H9 (cell line): ENCODE measurements around the gene KIAA1328. TPM values are rescaled to one million over a fixed set of nuclear protein-coding genes. Genes with fewer than 3 reads are reported as not detected.

Experiments
- DNase-seq: peaks from one replicate; pipeline ENCODE4 v3.0.0-alpha.2; 2017
- H2AFZ ChIP-seq: one replicate; pipeline ENCODE4 v1.6.1; 2013; ENCODE audit warnings: mild to moderate bottlenecking, low read length, control low read depth, moderate library complexity
- H2AK5ac ChIP-seq: 2 replicates; pipeline ENCODE4 v1.6.1; 2013; ENCODE audit warnings: low read length, control low read depth, mixed read lengths; ENCODE audit not compliant: insufficient read length
- H2BK120ac ChIP-seq: one replicate; pipeline ENCODE4 v1.6.1; 2013; ENCODE audit warnings: low read depth, mild to moderate bottlenecking, low read length, control low read depth, inconsistent platforms; ENCODE audit not compliant: poor library complexity, severe bottlenecking
- H2BK12ac ChIP-seq: 2 replicates; pipeline ENCODE4 v1.6.1; 2013; ENCODE audit warnings: low read length, control low read depth, mixed read lengths, low read depth; ENCODE audit not compliant: insufficient read length
- H2BK15ac ChIP-seq: 2 replicates; pipeline ENCODE4 v1.6.1; 2013; ENCODE audit warnings: low read depth, low read length, control low read depth
- H2BK20ac ChIP-seq: one replicate; pipeline ENCODE4 v1.6.1; 2013; ENCODE audit warnings: low read depth, mild to moderate bottlenecking, low read length, control low read depth, inconsistent platforms; ENCODE audit not compliant: poor library complexity, severe bottlenecking
- H2BK5ac ChIP-seq: 2 replicates; pipeline ENCODE4 v1.6.1; 2013; ENCODE audit warnings: low read length, control low read depth, mixed read lengths; ENCODE audit not compliant: insufficient read length
- H3K14ac ChIP-seq: 2 replicates; pipeline ENCODE4 v1.6.1; 2013; ENCODE audit warnings: low read length, control low read depth; ENCODE audit not compliant: insufficient read depth
- H3K18ac ChIP-seq: 2 replicates; pipeline ENCODE4 v1.6.1; 2013; ENCODE audit warnings: low read depth, mild to moderate bottlenecking, mixed read lengths, low read length, control low read depth; ENCODE audit not compliant: insufficient read length
- H3K23ac ChIP-seq: 2 replicates; pipeline ENCODE4 v1.6.1; 2013; ENCODE audit warnings: low read length, control low read depth, mixed read lengths, low read depth; ENCODE audit not compliant: insufficient read length
- H3K23me2 ChIP-seq: 2 replicates; pipeline ENCODE4 v1.6.1; 2013; ENCODE audit warnings: low read depth, mild to moderate bottlenecking, mixed read lengths, low read length, control low read depth; ENCODE audit not compliant: insufficient read length, poor library complexity, severe bottlenecking
- H3K27ac ChIP-seq: 2 replicates; pipeline ENCODE4 v1.5.1; 2013; ENCODE audit warnings: low read length, control low read depth, mixed read lengths, low read depth; ENCODE audit not compliant: insufficient read length
- H3K27me3 ChIP-seq: 2 replicates; pipeline ENCODE4 v1.6.1; 2013; ENCODE audit warnings: low read length, control low read depth, inconsistent platforms; ENCODE audit not compliant: insufficient read depth
- H3K4ac ChIP-seq: 2 replicates; pipeline ENCODE4 v1.6.1; 2013; ENCODE audit warnings: low read depth, mild to moderate bottlenecking, control low read depth, inconsistent platforms, low read length, moderate library complexity
- H3K4me1 ChIP-seq: 2 replicates; pipeline ENCODE4 v1.6.1; 2013; ENCODE audit warnings: low read length, control low read depth, inconsistent platforms; ENCODE audit not compliant: insufficient read depth
- H3K4me2 ChIP-seq: 2 replicates; pipeline ENCODE4 v1.6.1; 2013; ENCODE audit warnings: low read length, control low read depth, mixed read lengths; ENCODE audit not compliant: insufficient read length, insufficient read depth
- H3K56ac ChIP-seq: 2 replicates; pipeline ENCODE4 v1.6.1; 2013; ENCODE audit warnings: low read depth, mild to moderate bottlenecking, mixed read lengths, low read length, control low read depth; ENCODE audit not compliant: insufficient read length
- H3K79me1 ChIP-seq: 2 replicates; pipeline ENCODE4 v1.6.1; 2013; ENCODE audit warnings: low read depth, mild to moderate bottlenecking, moderate library complexity, low read length, control low read depth, inconsistent platforms; ENCODE audit not compliant: insufficient read depth, poor library complexity, severe bottlenecking
- H3K79me2 ChIP-seq: 2 replicates; pipeline ENCODE4 v1.6.1; 2013; ENCODE audit warnings: low read length, control low read depth, inconsistent platforms; ENCODE audit not compliant: insufficient read depth
- H3K9ac ChIP-seq: 2 replicates; pipeline ENCODE4 v1.6.1; 2013; ENCODE audit warnings: low read length, control low read depth, mixed read lengths; ENCODE audit not compliant: insufficient read length; ENCODE audit errors: extremely low read depth
- H3K9me3 ChIP-seq: one replicate; pipeline ENCODE4 v1.6.1; 2013; ENCODE audit warnings: low read depth, low read length, inconsistent platforms; ENCODE audit not compliant: control insufficient read depth
- H3T11ph ChIP-seq: one replicate; pipeline ENCODE4 v1.6.1; 2013; ENCODE audit warnings: mild to moderate bottlenecking, low read length, control low read depth, inconsistent platforms
- H4K20me1 ChIP-seq: one replicate; pipeline ENCODE4 v1.6.1; 2013; ENCODE audit not compliant: control insufficient read depth, insufficient read length, insufficient read depth
- H4K5ac ChIP-seq: 2 replicates; pipeline ENCODE4 v1.6.1; 2013; ENCODE audit warnings: low read depth, mild to moderate bottlenecking, mixed read lengths, low read length, control low read depth; ENCODE audit not compliant: insufficient read length
- H4K8ac ChIP-seq: replicated peaks from 2 replicates; pipeline ENCODE4 v1.6.1; 2013; ENCODE audit warnings: low read length, control low read depth, mixed read lengths, low read depth; ENCODE audit not compliant: insufficient read length
- H4K91ac ChIP-seq: 2 replicates; pipeline ENCODE4 v1.6.1; 2013; ENCODE audit warnings: low read depth, mild to moderate bottlenecking, moderate library complexity, mixed read lengths, low read length, control low read depth; ENCODE audit not compliant: insufficient read length
- H3K27ac Mint-ChIP-seq, 3 experiments: 2 replicates in 2 of 3; 3 replicates in 1 of 3; pipeline ENCODE4 v1.8.0; 2020 to 2021; ENCODE audit warnings: mixed read lengths in 3 of 3, mild to moderate bottlenecking in 1 of 3, moderate library complexity in 1 of 3
- H3K27me3 Mint-ChIP-seq: 2 replicates; pipeline ENCODE4 v1.8.0; 2021; ENCODE audit warnings: low read depth, mild to moderate bottlenecking, moderate library complexity, mixed read lengths
- H3K36me3 Mint-ChIP-seq, 3 experiments: 2 replicates in 2 of 3; 3 replicates in 1 of 3; pipeline ENCODE4 v1.8.0; 2020 to 2021; ENCODE audit warnings: low read depth in 3 of 3, mixed read lengths in 3 of 3; ENCODE audit not compliant: insufficient read depth in 1 of 3
- H3K4me1 Mint-ChIP-seq, 2 experiments: 2 replicates each; pipeline ENCODE4 v1.8.0; 2020; ENCODE audit warnings: mixed read lengths in 2 of 2
- H3K4me3 Mint-ChIP-seq, 2 experiments: 2 replicates in 1 of 2; 3 replicates in 1 of 2; pipeline ENCODE4 v1.8.0; 2020 to 2021; ENCODE audit warnings: mild to moderate bottlenecking in 2 of 2, mixed read lengths in 2 of 2, moderate library complexity in 1 of 2
- H3K9me3 Mint-ChIP-seq, 2 experiments: 2 replicates in 1 of 2; 3 replicates in 1 of 2; pipeline ENCODE4 v1.8.0; 2020; ENCODE audit warnings: mild to moderate bottlenecking in 2 of 2, mixed read lengths in 2 of 2, moderate library complexity in 1 of 2
- WGBS: extraction: QIAGEN DNeasy Blood & Tissue Kit; methylation state at CpG from one replicate; pipeline ENCODE4 v1.1.7; 2013; ENCODE audit warnings: missing lambda C conversion rate, low lambda C conversion rate, mixed read lengths; ENCODE audit not compliant: insufficient read length; ENCODE audit errors: extremely low coverage; 5-methylcytosine and 5-hydroxymethylcytosine counted together
- total RNA-seq: library from RNA; stranded (reverse); gene quantifications from 2 replicates; pipeline ENCODE4 v1.2.1, GENCODE V29; 2021
- TF ChIP-seq, protein P1 (sequence below): fragments of 200-600 bp; sonication (generic); conservative IDR thresholded peaks from 3 replicates; pipeline ENCODE4 v1.8.0; 2021; ENCODE audit warnings: antibody characterized with exemption, mild to moderate bottlenecking

The KIAA1328 gene
- total RNA-seq, 1 experiment from 2014 or later: 4.9 TPM

GRCh38 chr18:37144921-37145320 is 316.0 kb downstream of the KIAA1328 start:
- Histone ChIP-seq H3K9me3 (no peaks in the 10 kb centered on the region), H4K91ac (no peak overlapping the region), H3K9ac (no peak overlapping the region), H3T11ph (no peak overlapping the region), H4K8ac (no peak overlapping the region), H3K27ac (no peak overlapping the region), H3K18ac (no peak overlapping the region), H3K23ac (no peak overlapping the region), H3K4me2 (no peak overlapping the region), H3K56ac (no peak overlapping the region), H2BK120ac (no peak overlapping the region), H3K79me2 (no peaks in the 10 kb centered on the region), H3K4me1 (no peaks in the 10 kb centered on the region; the same call in 1 of the 2 replicates), H3K27me3 (no peaks in the 10 kb centered on the region), H2BK15ac (no peak overlapping the region), H3K4ac (no peak overlapping the region), H3K79me1 (no peaks in the 10 kb centered on the region), H2BK5ac (no peak overlapping the region), H4K5ac (no peak overlapping the region), H4K20me1 (no peaks in the 10 kb centered on the region), H2BK20ac (no peak overlapping the region), H2AK5ac (no peak overlapping the region), H3K14ac (no peak overlapping the region), H3K23me2 (no peaks in the 10 kb centered on the region), H2AFZ (no peak overlapping the region), H2BK12ac (no peak overlapping the region)
- no peak overlapping the region for H3K27ac Mint-ChIP-seq
- no peaks in the 10 kb centered on the region for H3K27me3 Mint-ChIP-seq
- no peak for DNase-seq
- TF ChIP-seq, protein P1, sequence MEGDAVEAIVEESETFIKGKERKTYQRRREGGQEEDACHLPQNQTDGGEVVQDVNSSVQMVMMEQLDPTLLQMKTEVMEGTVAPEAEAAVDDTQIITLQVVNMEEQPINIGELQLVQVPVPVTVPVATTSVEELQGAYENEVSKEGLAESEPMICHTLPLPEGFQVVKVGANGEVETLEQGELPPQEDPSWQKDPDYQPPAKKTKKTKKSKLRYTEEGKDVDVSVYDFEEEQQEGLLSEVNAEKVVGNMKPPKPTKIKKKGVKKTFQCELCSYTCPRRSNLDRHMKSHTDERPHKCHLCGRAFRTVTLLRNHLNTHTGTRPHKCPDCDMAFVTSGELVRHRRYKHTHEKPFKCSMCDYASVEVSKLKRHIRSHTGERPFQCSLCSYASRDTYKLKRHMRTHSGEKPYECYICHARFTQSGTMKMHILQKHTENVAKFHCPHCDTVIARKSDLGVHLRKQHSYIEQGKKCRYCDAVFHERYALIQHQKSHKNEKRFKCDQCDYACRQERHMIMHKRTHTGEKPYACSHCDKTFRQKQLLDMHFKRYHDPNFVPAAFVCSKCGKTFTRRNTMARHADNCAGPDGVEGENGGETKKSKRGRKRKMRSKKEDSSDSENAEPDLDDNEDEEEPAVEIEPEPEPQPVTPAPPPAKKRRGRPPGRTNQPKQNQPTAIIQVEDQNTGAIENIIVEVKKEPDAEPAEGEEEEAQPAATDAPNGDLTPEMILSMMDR: no peak
- no peak overlapping the region for H3K4me3 Mint-ChIP-seq
- no CpG with 5 or more reads among the region's 4 CpGs for WGBS
- H3K4me1 Mint-ChIP-seq: peaks cover 4 to 10% of the 10 kb centered on the region in 2 experiments
- no peaks in the 10 kb centered on the region; a peak in 1 of 5 replicates for H3K9me3 Mint-ChIP-seq
- H3K36me3 Mint-ChIP-seq: no peaks in the 10 kb centered on the region
